ENCODE measurements around the gene CACNA2D3.

The CACNA2D3 gene

DNA sequence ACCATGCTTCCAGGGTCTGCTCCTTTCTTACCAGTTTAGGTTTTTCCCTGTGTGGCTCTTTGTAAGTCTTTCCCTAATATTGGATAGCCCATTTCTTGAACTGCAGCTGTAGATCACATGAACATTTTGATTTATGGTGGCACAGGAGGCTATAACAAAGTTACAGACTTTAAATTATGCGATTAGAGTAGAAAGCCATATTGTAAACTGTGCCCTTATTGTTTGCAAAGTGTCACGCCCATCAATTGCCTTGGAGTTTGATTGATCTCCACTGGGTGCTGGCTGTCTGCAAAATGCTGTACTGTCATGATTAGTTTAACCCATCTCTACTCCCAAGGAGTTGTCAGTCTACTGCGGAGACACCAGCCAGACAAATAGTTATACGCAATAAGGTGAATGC lies 110.3 kb downstream of the CACNA2D3 start:
- Histone ChIP-seq H3K36me3 (ENCODE audit: insufficient read depth, low read length) (no peaks in the 10 kb centered on the region), H3K4me1 (ENCODE audit: insufficient read depth, low read length) (0 out of 2 replicates have a peak, but pooled peaks cover 8% of the 10 kb centered on the region), H3K9ac (ENCODE audit: low read depth, low read length) (no peak overlapping the region), H3K9me3 (ENCODE audit: control insufficient read depth, insufficient read depth, low read length) (no peaks in the 10 kb centered on the region)

DNA sequence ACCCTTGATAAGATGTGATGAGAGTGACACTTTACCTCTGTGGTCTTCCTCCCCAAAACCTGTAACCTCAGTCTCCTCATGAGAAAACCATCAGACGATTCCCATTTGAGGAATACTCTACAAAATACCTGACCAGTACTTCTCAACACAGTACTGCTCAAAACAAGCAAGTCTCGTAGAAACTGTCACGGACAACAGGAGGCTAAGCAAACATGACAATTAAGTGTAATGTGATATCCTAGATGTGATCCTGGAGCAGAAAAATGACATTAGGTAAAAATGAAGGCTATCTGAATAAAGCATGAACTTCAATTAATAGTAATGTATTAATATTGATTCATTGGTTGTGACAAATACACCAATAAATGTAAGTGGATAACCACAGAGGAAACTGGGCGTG lies 113.6 kb downstream of the CACNA2D3 start:
- Histone ChIP-seq H3K36me3 (ENCODE audit: insufficient read depth, low read length) (no peaks in the 10 kb centered on the region), H3K9ac (ENCODE audit: low read depth, low read length) (no peak overlapping the region), H3K9me3 (ENCODE audit: control insufficient read depth, insufficient read depth, low read length) (no peaks in the 10 kb centered on the region), H3K4me1 (ENCODE audit: insufficient read depth, low read length) (no peaks in the 10 kb centered on the region)

DNA sequence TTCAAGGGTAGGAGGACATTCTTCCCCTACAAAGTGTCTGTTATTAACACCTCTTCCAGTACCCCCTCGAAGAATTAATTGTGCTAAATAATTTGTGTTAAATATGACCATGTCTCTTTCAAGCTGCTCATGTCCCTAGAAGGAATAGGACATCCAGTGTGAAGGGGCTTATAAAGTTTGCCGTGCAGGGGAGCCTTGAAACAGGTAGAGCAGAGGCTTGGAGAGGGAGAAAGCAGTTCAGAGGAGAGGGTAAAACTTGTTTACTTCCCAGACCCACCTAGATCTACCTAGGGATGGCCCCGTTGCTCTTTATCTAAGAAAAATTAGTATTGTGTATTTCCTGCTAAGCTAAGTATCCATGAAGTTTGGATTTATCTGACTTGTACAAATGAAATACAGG lies 114.8 kb downstream of the CACNA2D3 start:
- no peaks in the 10 kb centered on the region for H3K36me3 ChIP-seq (ENCODE audit: insufficient read depth, low read length)
- no peaks in the 10 kb centered on the region for H3K9me3 ChIP-seq (ENCODE audit: control insufficient read depth, insufficient read depth, low read length)
- no peaks in the 10 kb centered on the region for H3K4me1 ChIP-seq (ENCODE audit: insufficient read depth, low read length)
- H3K9ac ChIP-seq (ENCODE audit: low read depth, low read length) = no peak overlapping the region

DNA sequence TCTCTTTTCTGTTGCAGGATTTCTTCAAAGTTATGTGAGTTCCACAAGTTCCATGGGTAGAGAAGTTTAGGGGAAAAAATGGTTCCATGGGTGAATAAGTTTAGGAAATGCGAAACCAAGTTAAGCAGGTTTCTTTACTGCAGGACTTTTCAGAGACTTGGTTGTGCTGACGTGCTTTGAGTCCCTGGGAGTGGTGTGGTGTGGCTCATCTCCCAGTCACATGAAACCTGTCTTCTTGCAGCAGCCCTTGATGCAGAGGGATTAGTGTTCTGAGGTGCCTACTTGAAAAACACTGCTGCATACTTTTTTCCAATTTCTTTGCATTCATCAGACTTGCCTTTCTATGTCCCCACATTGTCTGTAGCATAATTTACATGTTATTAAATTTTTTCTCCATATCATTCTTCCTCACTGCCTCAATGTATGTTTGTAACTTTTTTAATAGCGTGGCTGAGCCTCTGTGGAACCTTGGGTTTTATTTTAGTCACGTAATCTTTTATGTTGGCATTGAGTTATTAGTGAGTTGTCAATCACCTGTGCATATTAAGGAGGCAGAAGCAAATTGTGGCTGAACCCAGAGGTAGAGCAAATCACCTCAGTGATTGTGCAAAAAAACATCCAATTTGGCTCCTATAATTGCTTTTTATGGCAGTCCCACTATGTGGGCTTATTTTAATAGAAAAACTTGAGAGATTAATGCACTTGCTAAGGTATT lies 115.6 kb downstream of the CACNA2D3 start:
- Histone ChIP-seq H3K4me1 (ENCODE audit: insufficient read depth, low read length) (no peaks in the 10 kb centered on the region), H3K9ac (ENCODE audit: low read depth, low read length) (no peak overlapping the region), H3K36me3 (ENCODE audit: insufficient read depth, low read length) (no peaks in the 10 kb centered on the region), H3K9me3 (ENCODE audit: control insufficient read depth, insufficient read depth, low read length) (no peaks in the 10 kb centered on the region)

DNA sequence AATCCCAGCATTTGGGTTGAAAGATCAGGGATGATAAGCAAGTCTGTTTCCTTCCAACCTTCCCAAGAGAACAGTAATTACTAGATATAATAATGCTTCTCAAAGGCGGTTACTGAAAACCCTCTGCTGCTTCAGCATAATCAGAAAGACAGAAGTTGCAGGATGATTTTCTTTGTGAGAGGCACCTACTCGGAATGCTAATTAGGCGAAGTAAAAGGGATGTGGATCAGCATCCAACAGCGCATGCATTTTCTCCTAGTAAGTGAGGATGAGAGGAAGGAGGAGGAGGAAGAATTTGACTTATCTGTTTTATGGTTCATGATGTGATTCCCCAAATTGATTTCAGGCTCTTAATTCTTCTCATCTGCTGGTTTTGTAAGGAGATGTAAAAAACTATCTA lies 118.0 kb downstream of the CACNA2D3 start:
- Histone ChIP-seq H3K9me3 (ENCODE audit: control insufficient read depth, insufficient read depth, low read length) (no peaks in the 10 kb centered on the region; the same call in 1 of the 2 replicates), H3K4me1 (ENCODE audit: insufficient read depth, low read length) (no peaks in the 10 kb centered on the region), H3K36me3 (ENCODE audit: insufficient read depth, low read length) (no peaks in the 10 kb centered on the region), H3K9ac (ENCODE audit: low read depth, low read length) (no peak overlapping the region)

DNA sequence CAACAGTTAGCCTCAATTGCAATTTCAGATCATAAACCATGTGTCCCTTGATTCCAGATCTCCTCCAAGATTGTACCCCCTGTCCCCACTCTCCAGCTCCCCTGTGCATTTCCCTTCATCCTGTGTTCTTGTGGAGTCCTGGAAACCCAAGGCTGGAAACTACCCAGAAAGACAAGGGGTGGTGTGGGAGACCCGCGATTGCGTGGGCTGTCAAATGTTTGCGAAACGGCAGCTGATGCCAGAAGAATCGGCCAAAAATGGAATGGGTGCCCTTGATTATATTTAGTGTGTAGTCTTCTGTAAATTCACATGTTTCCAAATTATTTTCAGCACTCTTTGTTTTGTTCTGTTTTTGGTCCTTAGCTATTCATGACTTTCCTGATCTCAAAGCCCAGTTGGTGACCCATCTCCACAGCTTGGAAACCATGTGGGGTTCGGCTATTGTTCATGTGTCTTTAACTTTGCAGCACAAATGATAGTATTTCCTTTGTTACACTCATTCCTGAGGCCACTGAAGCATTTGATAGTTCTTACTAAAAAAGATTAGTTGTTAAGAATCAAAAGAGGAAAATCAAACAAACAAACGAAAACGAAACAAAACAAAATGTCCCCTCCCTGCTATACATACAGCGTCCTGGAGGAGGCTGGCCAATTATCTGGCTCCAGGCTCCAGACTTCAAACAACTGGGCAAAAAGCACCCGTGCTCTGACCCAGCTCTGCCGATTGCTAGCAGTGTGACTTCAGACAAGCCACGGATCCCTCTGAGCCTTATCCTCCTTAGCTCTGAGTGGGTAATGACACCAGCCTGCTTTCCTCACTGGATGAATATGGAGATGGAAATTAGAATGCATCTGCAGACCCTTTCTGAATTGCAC lies 120.9 kb downstream of the CACNA2D3 start:
- Histone ChIP-seq H3K4me1 (ENCODE audit: insufficient read depth, low read length) (no peaks in the 10 kb centered on the region), H3K36me3 (ENCODE audit: insufficient read depth, low read length) (no peaks in the 10 kb centered on the region), H3K9me3 (ENCODE audit: control insufficient read depth, insufficient read depth, low read length) (no peaks in the 10 kb centered on the region; the same call in 1 of the 2 replicates), H3K9ac (ENCODE audit: low read depth, low read length) (no peak overlapping the region)

DNA sequence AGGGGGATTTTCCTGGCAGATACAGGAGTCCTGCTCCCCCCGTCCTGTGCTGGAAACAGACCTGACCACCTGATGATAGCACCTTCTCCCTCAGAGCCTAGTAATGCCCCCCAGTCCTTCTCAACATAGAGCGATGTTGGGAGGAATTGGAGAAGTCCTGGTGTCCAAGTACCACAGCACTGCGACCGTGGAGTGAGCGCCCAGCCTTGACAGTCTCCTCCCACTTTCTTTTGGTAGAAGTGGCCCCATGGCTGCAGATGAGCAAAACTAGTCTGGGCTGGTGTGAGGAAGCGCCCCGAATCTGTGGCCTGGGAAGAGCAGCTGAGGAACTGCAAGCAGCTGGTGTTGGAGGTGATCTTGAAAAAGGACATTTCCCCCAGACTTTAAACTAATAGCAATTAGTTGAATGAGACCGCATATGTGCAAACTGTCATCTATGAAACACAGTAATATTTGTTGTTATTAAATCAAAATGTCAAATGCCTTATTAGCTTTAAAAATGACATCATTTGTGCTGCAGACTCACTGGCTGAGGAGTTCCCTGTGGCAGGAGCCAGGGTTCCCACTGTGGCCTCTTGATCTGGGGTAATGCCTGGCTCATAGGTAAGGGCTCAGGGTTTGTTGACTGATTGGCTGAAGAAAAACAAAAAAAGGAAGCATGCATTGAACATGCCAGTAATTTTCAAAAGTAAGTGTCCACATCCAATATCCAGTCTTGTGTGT lies 121.8 kb downstream of the CACNA2D3 start:
- no peak overlapping the region for H3K9ac ChIP-seq (ENCODE audit: low read depth, low read length)
- no peaks in the 10 kb centered on the region for H3K36me3 ChIP-seq (ENCODE audit: insufficient read depth, low read length)
- H3K4me1 ChIP-seq (ENCODE audit: insufficient read depth, low read length) = no peaks in the 10 kb centered on the region
- H3K9me3 ChIP-seq (ENCODE audit: control insufficient read depth, insufficient read depth, low read length) = no peaks in the 10 kb centered on the region; the same call in 1 of the 2 replicates

DNA sequence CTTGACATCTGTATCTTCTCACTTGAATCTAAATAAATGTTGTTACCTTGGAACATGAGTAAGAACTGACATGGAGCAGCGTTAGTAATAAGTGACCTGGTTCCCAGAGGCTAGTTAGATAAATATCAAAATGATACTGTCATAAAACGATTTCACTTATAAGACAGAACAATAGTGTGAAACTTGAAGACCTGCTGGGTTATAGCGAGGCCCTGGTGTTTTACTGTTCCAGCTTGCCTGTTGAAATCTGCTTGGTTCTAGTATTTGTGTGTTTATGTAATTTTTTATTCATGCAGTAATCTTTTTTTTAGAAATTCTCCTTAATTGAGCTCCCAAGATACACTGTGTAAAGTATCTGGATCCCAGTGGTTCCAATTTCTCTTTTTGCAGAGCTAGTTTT lies 129.4 kb downstream of the CACNA2D3 start:
- H3K36me3 ChIP-seq (ENCODE audit: insufficient read depth, low read length) = no peaks in the 10 kb centered on the region
- no peaks in the 10 kb centered on the region for H3K4me1 ChIP-seq (ENCODE audit: insufficient read depth, low read length)
- no peaks in the 10 kb centered on the region for H3K9me3 ChIP-seq (ENCODE audit: control insufficient read depth, insufficient read depth, low read length)
- H3K9ac ChIP-seq (ENCODE audit: low read depth, low read length) = no peak overlapping the region

DNA sequence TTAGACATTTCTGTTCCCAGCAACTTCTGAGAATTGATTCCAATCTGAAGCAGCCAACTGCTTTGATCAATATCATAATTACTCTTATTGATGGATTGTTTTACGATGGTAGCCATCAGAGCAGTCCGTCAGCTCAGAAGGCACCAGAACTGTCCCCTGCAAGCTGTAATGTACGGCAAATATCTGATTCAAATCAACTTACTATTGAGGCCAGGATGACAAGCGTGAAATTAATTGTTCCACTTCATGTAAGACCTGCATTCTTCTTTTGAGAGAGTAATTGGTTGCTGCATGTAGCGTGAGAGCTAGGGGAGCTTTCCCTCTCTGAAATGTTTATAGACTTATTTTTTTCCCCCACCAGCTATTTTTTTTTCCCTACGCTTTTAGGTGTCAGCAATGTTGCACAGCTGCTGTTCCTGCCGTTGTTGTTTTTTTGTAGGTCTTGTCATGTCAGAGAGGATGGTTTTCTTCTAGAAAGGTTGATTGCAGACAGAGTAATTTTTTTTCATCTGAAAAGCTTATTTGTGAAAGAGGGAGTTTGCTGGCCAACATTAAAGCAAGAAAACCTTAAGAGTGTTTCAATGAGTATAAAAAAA lies 134.9 kb downstream of the CACNA2D3 start:
- no peaks in the 10 kb centered on the region for H3K9me3 ChIP-seq (ENCODE audit: control insufficient read depth, insufficient read depth, low read length)

DNA sequence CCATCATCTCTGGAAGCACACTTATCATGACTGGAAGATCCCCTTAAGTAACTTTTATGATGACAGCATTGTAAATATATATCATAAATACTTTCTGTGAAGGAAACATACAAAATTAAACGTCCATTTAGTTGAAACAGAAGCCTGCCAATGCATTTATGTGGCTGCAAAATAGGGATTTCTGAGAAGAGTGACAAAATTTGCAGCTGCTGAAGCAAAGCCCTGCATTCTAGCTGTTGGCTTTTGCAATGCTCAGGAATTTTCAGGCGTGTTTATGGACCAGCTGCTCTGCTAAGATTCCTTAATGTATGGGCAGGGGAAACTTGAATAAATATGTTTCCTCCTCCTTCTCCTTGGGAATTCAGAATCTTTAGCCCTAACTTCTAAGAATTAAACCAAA lies 137.3 kb downstream of the CACNA2D3 start:
- Histone ChIP-seq H3K9ac (ENCODE audit: low read depth, low read length) (no peak overlapping the region), H3K36me3 (ENCODE audit: insufficient read depth, low read length) (no peaks in the 10 kb centered on the region), H3K4me1 (ENCODE audit: insufficient read depth, low read length) (no peaks in the 10 kb centered on the region), H3K9me3 (ENCODE audit: control insufficient read depth, insufficient read depth, low read length) (no peaks in the 10 kb centered on the region)

More for the DNA sequence above, 134.9 kb downstream of the CACNA2D3 start:
- Histone ChIP-seq H3K9ac (ENCODE audit: low read depth, low read length) (no peak overlapping the region), H3K4me1 (ENCODE audit: insufficient read depth, low read length) (no peaks in the 10 kb centered on the region), H3K36me3 (ENCODE audit: insufficient read depth, low read length) (no peaks in the 10 kb centered on the region)

DNA sequence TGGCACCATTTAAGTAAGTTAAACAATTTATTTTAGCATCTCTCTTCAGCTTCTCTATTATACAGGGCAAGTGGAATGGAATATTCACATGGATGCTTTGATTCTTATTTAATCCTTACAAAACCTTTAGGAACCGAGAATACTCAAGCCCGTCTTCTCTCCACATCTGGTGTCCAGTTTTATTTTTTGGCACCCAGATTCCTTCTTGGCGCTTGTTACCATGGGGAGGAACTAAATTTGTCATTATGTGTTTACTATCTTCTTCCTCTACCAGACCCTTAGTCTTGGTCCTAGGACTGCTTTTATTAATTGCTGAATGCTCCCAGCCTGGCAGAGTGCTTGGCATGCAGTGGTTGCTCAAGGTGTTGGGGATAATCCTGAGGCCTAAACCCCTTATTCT lies 138.8 kb downstream of the CACNA2D3 start:
- H3K9ac ChIP-seq (ENCODE audit: low read depth, low read length) = no peak overlapping the region
- no peaks in the 10 kb centered on the region for H3K36me3 ChIP-seq (ENCODE audit: insufficient read depth, low read length)
- no peaks in the 10 kb centered on the region for H3K4me1 ChIP-seq (ENCODE audit: insufficient read depth, low read length)
- H3K9me3 ChIP-seq (ENCODE audit: control insufficient read depth, insufficient read depth, low read length) = no peaks in the 10 kb centered on the region

DNA sequence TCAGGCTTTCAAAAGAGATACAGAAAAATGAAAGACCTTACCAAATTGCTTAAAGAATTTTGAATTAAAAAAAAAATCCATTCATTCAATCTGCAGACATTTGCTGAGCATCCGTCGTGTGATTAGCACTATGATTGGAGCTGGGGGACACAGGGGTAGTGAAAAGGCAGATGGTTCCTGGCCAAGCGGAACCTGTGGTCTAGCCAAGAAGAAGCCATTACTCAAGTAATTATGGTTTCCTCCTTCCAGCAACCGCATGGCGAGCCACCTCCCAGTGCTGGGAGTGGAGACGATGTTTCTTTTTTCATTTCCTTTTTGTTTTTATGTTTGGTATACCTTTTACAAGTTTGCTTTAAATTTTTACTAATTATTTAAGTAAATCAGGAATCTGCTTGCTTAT lies 140.2 kb downstream of the CACNA2D3 start:
- Histone ChIP-seq H3K4me1 (ENCODE audit: insufficient read depth, low read length) (no peaks in the 10 kb centered on the region), H3K36me3 (ENCODE audit: insufficient read depth, low read length) (no peaks in the 10 kb centered on the region), H3K9me3 (ENCODE audit: control insufficient read depth, insufficient read depth, low read length) (no peaks in the 10 kb centered on the region), H3K9ac (ENCODE audit: low read depth, low read length) (no peak overlapping the region)

DNA sequence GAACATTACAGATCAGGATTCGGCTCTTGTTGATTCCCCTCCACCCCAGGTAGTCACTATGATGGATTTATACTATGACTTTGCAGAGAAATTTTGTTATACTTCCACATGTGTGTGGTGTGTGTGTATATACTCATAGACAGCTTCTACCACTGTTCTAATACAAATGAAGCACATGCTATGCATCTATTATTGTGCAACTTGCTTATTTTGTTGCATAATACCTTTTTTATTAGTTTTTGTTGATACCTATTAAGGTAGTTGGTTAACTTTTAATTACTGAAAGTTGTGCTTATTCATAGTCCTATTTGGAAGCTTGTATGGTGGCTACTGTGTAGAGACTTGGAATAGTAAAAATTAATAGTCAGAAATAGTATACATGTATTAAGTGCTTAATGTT lies 140.6 kb downstream of the CACNA2D3 start:
- no peaks in the 10 kb centered on the region for H3K9me3 ChIP-seq (ENCODE audit: control insufficient read depth, insufficient read depth, low read length)
- no peak overlapping the region for H3K9ac ChIP-seq (ENCODE audit: low read depth, low read length)
- H3K36me3 ChIP-seq (ENCODE audit: insufficient read depth, low read length) = no peaks in the 10 kb centered on the region
- no peaks in the 10 kb centered on the region for H3K4me1 ChIP-seq (ENCODE audit: insufficient read depth, low read length)

DNA sequence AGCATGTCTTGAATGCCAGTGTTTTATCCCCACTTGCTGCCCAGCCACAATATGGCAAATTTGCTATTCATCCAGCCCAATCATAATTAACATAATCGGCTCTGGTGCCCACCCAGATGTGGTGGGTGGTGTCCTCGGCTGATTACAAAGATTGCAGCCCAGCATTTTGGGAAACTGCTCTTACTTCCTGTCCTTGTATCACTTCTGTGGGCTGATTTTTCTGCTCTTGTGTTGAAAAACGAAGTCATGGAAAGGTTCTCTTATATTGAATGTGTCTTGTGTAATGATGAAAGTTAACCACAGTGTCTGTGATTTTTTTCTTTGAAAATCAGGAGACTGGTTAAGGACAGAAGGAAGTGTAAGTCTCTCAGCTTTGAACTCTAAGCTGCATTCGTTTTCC lies 141.7 kb downstream of the CACNA2D3 start:
- Histone ChIP-seq H3K36me3 (ENCODE audit: insufficient read depth, low read length) (no peaks in the 10 kb centered on the region), H3K4me1 (ENCODE audit: insufficient read depth, low read length) (no peaks in the 10 kb centered on the region), H3K9ac (ENCODE audit: low read depth, low read length) (no peak overlapping the region), H3K9me3 (ENCODE audit: control insufficient read depth, insufficient read depth, low read length) (no peaks in the 10 kb centered on the region)
